Mesendoderm (in vitro differentiated cells): ENCODE data around the gene CYB5D1.
"Not testable (repeated sequence)": the region's sequence is repeated elsewhere in the genome, so short reads cannot be mapped to it uniquely, and the experiment has no call there.

Source experiments
- DNase-seq: peaks from one replicate; pipeline ENCODE4 v3.0.0; 2013
- H2AK5ac ChIP-seq: 2 replicates; pipeline ENCODE4 v1.6.1; 2013; ENCODE audit warnings: low read length, inconsistent platforms
- H2BK120ac ChIP-seq: 2 replicates; pipeline ENCODE4 v1.6.1; 2013; ENCODE audit warnings: low read depth, mild to moderate bottlenecking, low read length, moderate library complexity, mixed read lengths
- H2BK15ac ChIP-seq: replicated peaks from 2 replicates; pipeline ENCODE4 v1.6.1; 2013; ENCODE audit warnings: low read depth, mild to moderate bottlenecking, moderate library complexity
- H2BK5ac ChIP-seq: 2 replicates; pipeline ENCODE4 v1.6.1; 2013; ENCODE audit warnings: low read length, inconsistent platforms
- H3K18ac ChIP-seq: 2 replicates; pipeline ENCODE4 v1.6.1; 2013; ENCODE audit warnings: mild to moderate bottlenecking, low read length, mixed read lengths
- H3K23ac ChIP-seq: one replicate; pipeline ENCODE4 v1.6.1; 2013; ENCODE audit warnings: low read length
- H3K27ac ChIP-seq: 2 replicates; pipeline ENCODE4 v1.5.1; 2013; ENCODE audit warnings: low read depth, mild to moderate bottlenecking, inconsistent platforms, low read length, moderate library complexity
- H3K27me3 ChIP-seq: 2 replicates; pipeline ENCODE4 v1.6.1; 2013; ENCODE audit warnings: low read length, control low read depth, mild to moderate bottlenecking, inconsistent platforms; ENCODE audit not compliant: insufficient read depth, poor library complexity
- H3K36me3 ChIP-seq: 2 replicates; pipeline ENCODE4 v1.6.1; 2013; ENCODE audit warnings: low read length, inconsistent platforms; ENCODE audit not compliant: control insufficient read depth, insufficient read depth
- H3K4ac ChIP-seq: one replicate; pipeline ENCODE4 v1.6.1; 2013; ENCODE audit warnings: low read depth, mild to moderate bottlenecking, low read length, moderate library complexity
- H3K4me1 ChIP-seq: 2 replicates; pipeline ENCODE4 v1.6.1; 2013; ENCODE audit warnings: low read depth, low read length, inconsistent platforms; ENCODE audit not compliant: control insufficient read depth
- H3K4me2 ChIP-seq: 2 replicates; pipeline ENCODE4 v1.6.1; 2013; ENCODE audit warnings: low read length
- H3K4me3 ChIP-seq: 2 replicates; pipeline ENCODE4 v1.5.1; 2013; ENCODE audit warnings: mild to moderate bottlenecking, low read length
- H3K56ac ChIP-seq: one replicate; pipeline ENCODE4 v1.6.1; 2013; ENCODE audit warnings: low read length
- H3K79me1 ChIP-seq: 2 replicates; pipeline ENCODE4 v1.6.1; 2013; ENCODE audit warnings: low read length, inconsistent platforms
- H3K79me2 ChIP-seq: 2 replicates; pipeline ENCODE4 v1.6.1; 2013; ENCODE audit warnings: mild to moderate bottlenecking, low read length; ENCODE audit not compliant: control insufficient read depth, insufficient read depth
- H3K9ac ChIP-seq: 2 replicates; pipeline ENCODE4 v1.6.1; 2013; ENCODE audit warnings: low read length, inconsistent platforms
- H4K5ac ChIP-seq: one replicate; pipeline ENCODE4 v1.6.1; 2013; ENCODE audit warnings: low read length
- H4K8ac ChIP-seq: one replicate; pipeline ENCODE4 v1.6.1; 2013; ENCODE audit warnings: low read depth, mild to moderate bottlenecking, control low read depth, low read length, moderate library complexity
- WGBS: extraction: QIAGEN DNeasy Blood & Tissue Kit; methylation state at CpG from one replicate; pipeline ENCODE4 v1.1.7; 2013; ENCODE audit warnings: low lambda C conversion rate, missing lambda C conversion rate; ENCODE audit not compliant: insufficient coverage; ENCODE audit errors: extremely low coverage; 5-methylcytosine and 5-hydroxymethylcytosine counted together

Gene CYB5D1

GRCh38 chr17:7862692-7863437 is 5.1 kb downstream of the CYB5D1 start:
- no peak overlapping the region for H3K4me2 ChIP-seq
- H3K79me2 ChIP-seq, result no peaks in the 10 kb centered on the region
- WGBS, result no CpG with 5 or more reads among the region's 3 CpGs
- H3K18ac ChIP-seq, result no peak overlapping the region
- DNase-seq, result peak; percentile 78
- H3K27ac ChIP-seq, result no peak overlapping the region
- H2BK120ac ChIP-seq, result no peak overlapping the region
- H3K27me3 ChIP-seq, result no peaks in the 10 kb centered on the region
- no peak overlapping the region for H2BK5ac ChIP-seq
- no peak overlapping the region for H2BK15ac ChIP-seq
- no peak overlapping the region for H3K4ac ChIP-seq
- no peak overlapping the region for H2AK5ac ChIP-seq
- H3K36me3 ChIP-seq, result no peaks in the 10 kb centered on the region
- H4K5ac ChIP-seq, result no peak overlapping the region
- H4K8ac ChIP-seq, result no peak overlapping the region
- no peak overlapping the region for H3K23ac ChIP-seq
- peaks cover 6% of the 10 kb centered on the region for H3K79me1 ChIP-seq
- H3K9ac ChIP-seq, result no peak overlapping the region
- peaks cover 5% of the 10 kb centered on the region for H3K4me1 ChIP-seq
- no peak overlapping the region for H3K56ac ChIP-seq
- H3K4me3 ChIP-seq, result no peak overlapping the region

- H3K56ac ChIP-seq, H2AK5ac ChIP-seq, H3K9ac ChIP-seq, H3K36me3 ChIP-seq, H4K5ac ChIP-seq, H3K4ac ChIP-seq, H3K4me1 ChIP-seq, H3K27me3 ChIP-seq, H3K27ac ChIP-seq, H3K79me2 ChIP-seq, DNase-seq, H3K18ac ChIP-seq, H3K79me1 ChIP-seq, H2BK120ac ChIP-seq, H3K4me2 ChIP-seq, H2BK15ac ChIP-seq, H4K8ac ChIP-seq, H2BK5ac ChIP-seq, H3K4me3 ChIP-seq, H3K23ac ChIP-seq: not testable (repeated sequence)
- WGBS, result no CpG with 5 or more reads among the region's 5 CpGs
These were observed 6.6 kb downstream of the CYB5D1 start for GRCh38 chr17:7864384-7864783.

GRCh38 chr17:7864995-7865650 is 7.3 kb downstream of the CYB5D1 start:
- no CpG with 5 or more reads among the region's 5 CpGs for WGBS
- DNase-seq, result no peak

GRCh38 chr17:7867881-7868329 is 10.1 kb downstream of the CYB5D1 start:
- Histone ChIP-seq H2BK15ac (no peak overlapping the region), H3K9ac (no peak overlapping the region), H3K56ac (no peak overlapping the region), H3K18ac (no peak overlapping the region), H4K5ac (no peak overlapping the region), H3K23ac (no peak overlapping the region), H2BK5ac (no peak overlapping the region), H3K27ac (no peak overlapping the region), H3K4ac (no peak overlapping the region), H3K36me3 (peaks cover 2% of the 10 kb centered on the region), H3K79me1 (no peaks in the 10 kb centered on the region), H3K4me1 (no peaks in the 10 kb centered on the region), H3K27me3 (no peaks in the 10 kb centered on the region), H2BK120ac (no peak overlapping the region), H4K8ac (no peak overlapping the region), H2AK5ac (no peak overlapping the region), H3K79me2 (no peaks in the 10 kb centered on the region), H3K4me3 (no peak overlapping the region), H3K4me2 (no peak overlapping the region)
- no peak for DNase-seq
- no CpG with 5 or more reads among the region's 5 CpGs for WGBS

More at GRCh38 chr17:7864995-7865650, 7.3 kb downstream of the CYB5D1 start:
- Histone ChIP-seq H3K79me2 (no peaks in the 10 kb centered on the region), H2BK120ac (no peak overlapping the region), H3K4me2 (no peak overlapping the region), H4K5ac (no peak overlapping the region), H2AK5ac (no peak overlapping the region), H3K9ac (no peak overlapping the region), H3K4me3 (no peak overlapping the region), H3K36me3 (no peaks in the 10 kb centered on the region), H3K79me1 (no peaks in the 10 kb centered on the region), H3K56ac (no peak overlapping the region), H2BK15ac (no peak overlapping the region), H3K4ac (no peak overlapping the region), H4K8ac (no peak overlapping the region), H3K27ac (no peak overlapping the region), H3K4me1 (no peaks in the 10 kb centered on the region), H3K23ac (no peak overlapping the region), H3K27me3 (no peaks in the 10 kb centered on the region), H2BK5ac (no peak overlapping the region), H3K18ac (no peak overlapping the region)

- Histone ChIP-seq H3K9ac (no peak overlapping the region), H2BK15ac (no peak overlapping the region), H3K27ac (no peak overlapping the region), H3K4me2 (no peak overlapping the region), H2AK5ac (no peak overlapping the region), H4K8ac (no peak overlapping the region), H3K27me3 (no peaks in the 10 kb centered on the region), H3K4me1 (no peaks in the 10 kb centered on the region), H3K79me1 (no peaks in the 10 kb centered on the region), H2BK120ac (no peak overlapping the region), H2BK5ac (no peak overlapping the region), H4K5ac (no peak overlapping the region), H3K4ac (no peak overlapping the region), H3K36me3 (peaks cover 2% of the 10 kb centered on the region), H3K4me3 (no peak overlapping the region), H3K18ac (no peak overlapping the region), H3K79me2 (no peaks in the 10 kb centered on the region), H3K56ac (no peak overlapping the region), H3K23ac (no peak overlapping the region)
- WGBS, result no CpG with 5 or more reads among the region's 4 CpGs
- DNase-seq, result no peak
These were observed 15.2 kb downstream of the CYB5D1 start for GRCh38 chr17:7873051-7873450.
